CD4-positive, alpha-beta memory T cell (primary cell): ENCODE data around the gene SLC35B2. TPM values are rescaled to one million over a fixed set of nuclear protein-coding genes. Genes with fewer than 3 reads are reported as not detected.
A peak's percentile ranks its signal among the peaks of the same experiment; 100 is the strongest.

Experiments used
- CTCF ChIA-PET: fragments of 350-600 bp; sonication (Branson Sonifier 250); formaldehyde crosslinking; loops from one replicate; lab custom pipeline; 2021; ENCODE audit warnings: inconsistent platforms; ENCODE audit not compliant: partially characterized antibody; lab: Charles Lee
- POLR2A ChIA-PET: fragments of 350-600 bp; sonication (Branson Sonifier 250); formaldehyde crosslinking; loops from one replicate; lab custom pipeline; 2021; ENCODE audit not compliant: partially characterized antibody; lab: Charles Lee
- DNase-seq, 5 donors: peaks; one replicate each; pipeline versions ENCODE4 v3.0.0 to v3.0.0-alpha.2; 2020 to 2022; ENCODE audit warnings: mixed read lengths in 1 of 5
- H3K27ac ChIP-seq: one replicate; pipeline ENCODE4 v1.7.0; 2013; ENCODE audit warnings: low read depth, low read length
- H3K27me3 ChIP-seq: 2 replicates; pipeline ENCODE4 v1.7.0; 2013; ENCODE audit warnings: mild to moderate bottlenecking, low read length, moderate library complexity; ENCODE audit not compliant: insufficient read depth
- H3K36me3 ChIP-seq: 2 replicates; pipeline ENCODE4 v1.7.0; 2013; ENCODE audit warnings: mild to moderate bottlenecking, low read length, moderate library complexity; ENCODE audit not compliant: insufficient read depth
- H3K4me1 ChIP-seq: 2 replicates; pipeline ENCODE4 v1.7.0; 2013; ENCODE audit warnings: mild to moderate bottlenecking, low read length, moderate library complexity; ENCODE audit not compliant: insufficient read depth
- H3K4me3 ChIP-seq, 2 donors: one replicate each; pipeline ENCODE4 v1.7.0; 2013; ENCODE audit warnings: low read length in 2 of 2, mild to moderate bottlenecking in 1 of 2
- H3K9me3 ChIP-seq, 2 donors: one replicate each; pipeline ENCODE4 v1.7.0; 2013; ENCODE audit warnings: low read length in 2 of 2, control low read depth in 1 of 2; ENCODE audit not compliant: control insufficient read depth in 1 of 2
- H3K27ac Mint-ChIP-seq, 7 donors: one replicate each; pipeline ENCODE4 v1.8.0; 2020 to 2021; ENCODE audit warnings: mixed read lengths in 7 of 7, mild to moderate bottlenecking in 6 of 7, inconsistent platforms in 3 of 7, moderate library complexity in 3 of 7
- H3K27me3 Mint-ChIP-seq, 2 donors: one replicate each; pipeline ENCODE4 v1.8.0; 2020 to 2021; ENCODE audit warnings: mixed read lengths in 2 of 2
- H3K36me3 Mint-ChIP-seq, 2 donors: one replicate each; pipeline ENCODE4 v1.8.0; 2020 to 2021; ENCODE audit warnings: mixed read lengths in 2 of 2, inconsistent platforms in 1 of 2, mild to moderate bottlenecking in 1 of 2
- H3K4me1 Mint-ChIP-seq, 4 donors: one replicate each; pipeline ENCODE4 v1.8.0; 2020 to 2021; ENCODE audit warnings: mixed read lengths in 4 of 4, mild to moderate bottlenecking in 1 of 4
- H3K4me3 Mint-ChIP-seq, 8 donors: one replicate each; pipeline ENCODE4 v1.8.0; 2020 to 2021; ENCODE audit warnings: mixed read lengths in 8 of 8, mild to moderate bottlenecking in 7 of 8, moderate library complexity in 6 of 8, inconsistent platforms in 3 of 8
- H3K9me3 Mint-ChIP-seq, 8 donors: one replicate each; pipeline ENCODE4 v1.8.0; 2020 to 2021; ENCODE audit warnings: mixed read lengths in 8 of 8, mild to moderate bottlenecking in 5 of 8, inconsistent platforms in 3 of 8, moderate library complexity in 1 of 8
- intact Hi-C: fragments of 100-400 bp; cut with micrococcal nuclease; formaldehyde crosslinking; loops from one replicate; pipeline ENCODE4 v1.15.1; 2023
- polyA plus RNA-seq, 2 donors: library from polyadenylated mRNA; unstranded; fragments of 300-500 nt; fragmentation: Illumina TruSeq; gene quantifications; one replicate each; pipeline ENCODE4 v1.2.3, GENCODE V29; 2021
- total RNA-seq, 2 experiments: library from RNA; stranded (reverse); gene quantifications; one replicate each; pipeline ENCODE4 v1.2.3, GENCODE V29; 2021

SLC35B2 gene
- total RNA-seq = 10 to 100 TPM; 20.7 to 20.9 TPM
- polyA plus RNA-seq = 10 to 100 TPM; 41.6 to 65.3 TPM

- Histone ChIP-seq H3K27ac (peak within 1 kb of the TSS; percentile 82), H3K4me1 (peaks cover 40% of the 10 kb centered on the region), H3K9me3 (no peaks in the 10 kb centered on the region), H3K4me3 (peak within 1 kb of the TSS; percentile 63 to 73), H3K36me3 (peaks cover 55% of the 10 kb centered on the region), H3K27me3 (no peaks in the 10 kb centered on the region)
- Mint-ChIP-seq H3K36me3 (peaks cover 22 to 59% of the 10 kb centered on the region in 2 donors), H3K4me1 (peaks cover 33 to 62% (median 49%) of the 10 kb centered on the region in 4 donors), H3K4me3 (peak within 1 kb of the TSS; percentile 86 to 94 (median 89)), H3K27ac (peak within 1 kb of the TSS; percentile 80 to 97 (median 96)), H3K9me3 (peaks cover 0 to 5% (median 0%) of the 10 kb centered on the region in 8 donors), H3K27me3 (no peaks in the 10 kb centered on the region)
- ChIA-PET CTCF (interaction anchor here (0.6 to 8.8 kb wide), 14 partner anchors 10 to 168 kb away, joined by 3 to 82 read pairs (median 8); partner anchors contain the start of genes HSP90AB1, NFKBIE and TMEM151B), POLR2A (interaction anchor here (0.9 to 5.9 kb wide), 12 partner anchors 9 to 1330 kb away, joined by 3 to 217 read pairs (median 6); partner anchors contain the start of genes AARS2, CDC5L, HSP90AB1 and NFKBIE)
- peak; percentile 57 to 81 (median 70) for DNase-seq
- intact Hi-C loops = loop anchor here (1.0 to 2.0 kb wide), 4 partner anchors 8 to 85 kb away; partner anchors contain the start of genes HSP90AB1, NFKBIE and SLC29A1
Measured at GRCh38 chr6:44257025-44257752, at the start of gene SLC35B2. TSS of gene SLC35B2 (minus strand) at chr6:44257528. CDS start at chr6:44257410, 118 bp downstream.

DNA sequence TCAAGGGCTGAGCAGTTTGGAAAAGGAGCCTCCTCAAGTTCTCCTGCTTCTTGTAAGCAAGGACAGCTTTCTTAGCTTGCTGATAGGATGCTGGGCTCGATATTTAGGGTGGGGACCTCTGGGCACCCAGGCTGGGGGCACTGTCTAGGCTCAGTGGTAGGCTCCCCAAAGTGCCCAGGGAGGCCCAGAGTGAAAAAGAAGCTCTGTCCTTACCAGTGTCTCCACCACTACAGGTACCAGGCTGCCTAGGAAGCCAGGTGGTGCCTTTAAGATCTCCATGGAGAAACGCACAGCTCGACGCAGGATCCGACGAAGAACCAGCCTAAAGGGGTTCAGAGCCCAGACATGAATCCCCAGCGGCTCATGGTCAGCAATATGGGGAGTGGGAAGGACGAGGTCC, 49.4 kb upstream of the SLC35B2 start:
- Mint-ChIP-seq H3K9me3 (no peaks in the 10 kb centered on the region), H3K27me3 (no peaks in the 10 kb centered on the region), H3K4me3 (no peak overlapping the region), H3K36me3 (peaks cover 50 to 77% of the 10 kb centered on the region in 2 donors), H3K4me1 (peaks cover 0 to 10% (median 5%) of the 10 kb centered on the region in 4 donors), H3K27ac (peak overlapping the region in 1 of 7 donors; percentile 41)
- Histone ChIP-seq H3K36me3 (peaks cover 56% of the 10 kb centered on the region), H3K9me3 (no peaks in the 10 kb centered on the region), H3K27me3 (no peaks in the 10 kb centered on the region), H3K27ac (no peak overlapping the region), H3K4me3 (no peak overlapping the region), H3K4me1 (peaks cover under 1% of the 10 kb centered on the region)
- CTCF ChIA-PET = interaction anchor here (1.4 to 6.1 kb wide), 3 partner anchors 8 to 39 kb away, joined by 4 to 63 read pairs (median 12); partner anchors contain the start of gene TMEM151B
- intact Hi-C loops = no loop called here
- POLR2A ChIA-PET = no interaction called here
- no peak for DNase-seq

GRCh38 chr6:44305200-44305725, 47.9 kb upstream of the SLC35B2 start:
- no peak overlapping the region for H3K27ac ChIP-seq
- intact Hi-C loops = loop anchor here (2.0 kb wide), 1 partner anchor 132 kb away; no protein-coding TSS in a partner anchor

GRCh38 chr6:44304282-44305199, 47.2 kb upstream of the SLC35B2 start:
- H3K36me3 Mint-ChIP-seq = peaks cover 47 to 73% of the 10 kb centered on the region in 2 donors
- H3K4me3 Mint-ChIP-seq = no peak overlapping the region
- H3K4me1 ChIP-seq = no peaks in the 10 kb centered on the region
- H3K4me1 Mint-ChIP-seq = peaks cover 0 to under 1% (median 0%) of the 10 kb centered on the region in 4 donors
- H3K9me3 Mint-ChIP-seq = no peaks in the 10 kb centered on the region
- H3K27ac ChIP-seq = no peak overlapping the region
- H3K27me3 ChIP-seq = no peaks in the 10 kb centered on the region
- no peaks in the 10 kb centered on the region for H3K27me3 Mint-ChIP-seq
- H3K9me3 ChIP-seq = no peaks in the 10 kb centered on the region
- peak in 4 of 5 donors; percentile 30 to 37 (median 36) for DNase-seq
- peak overlapping the region in 2 of 7 donors; percentile 40 to 43 for H3K27ac Mint-ChIP-seq
- ChIA-PET POLR2A (interaction anchor here (0.9 to 2.2 kb wide), 4 partner anchors 8 to 58 kb away, joined by 3 to 8 read pairs (median 5); partner anchors contain the start of gene HSP90AB1), CTCF (interaction anchor here (1.1 to 6.1 kb wide), 9 partner anchors 9 to 73 kb away, joined by 3 to 63 read pairs (median 5); partner anchors contain the start of genes SLC35B2 and TMEM151B)
- intact Hi-C loops = loop anchor here (1.0 to 2.0 kb wide), 3 partner anchors 36 to 208 kb away; no protein-coding TSS in a partner anchor
- H3K4me3 ChIP-seq = no peak overlapping the region
- H3K36me3 ChIP-seq = peaks cover 36% of the 10 kb centered on the region

More at GRCh38 chr6:44305200-44305725, 47.9 kb upstream of the SLC35B2 start:
- no peaks in the 10 kb centered on the region for H3K27me3 Mint-ChIP-seq
- H3K4me3 ChIP-seq = no peak overlapping the region
- peak overlapping the region in 1 of 7 donors; percentile 40 for H3K27ac Mint-ChIP-seq
- H3K27me3 ChIP-seq = no peaks in the 10 kb centered on the region
- H3K36me3 ChIP-seq = peaks cover 43% of the 10 kb centered on the region
- no peaks in the 10 kb centered on the region for H3K9me3 Mint-ChIP-seq
- POLR2A ChIA-PET = interaction anchor here (0.9 to 1.2 kb wide), 3 partner anchors 9 to 37 kb away, joined by 3 to 5 read pairs (median 5); no protein-coding TSS in a partner anchor
- no peak for DNase-seq
- peaks cover 0 to 8% (median 3%) of the 10 kb centered on the region in 4 donors for H3K4me1 Mint-ChIP-seq
- H3K9me3 ChIP-seq = no peaks in the 10 kb centered on the region
- no peaks in the 10 kb centered on the region for H3K4me1 ChIP-seq
- H3K4me3 Mint-ChIP-seq = no peak overlapping the region
- CTCF ChIA-PET = interaction anchor here (1.1 to 6.1 kb wide), 9 partner anchors 9 to 73 kb away, joined by 3 to 63 read pairs (median 5); partner anchors contain the start of genes SLC35B2 and TMEM151B
- peaks cover 51 to 76% of the 10 kb centered on the region in 2 donors for H3K36me3 Mint-ChIP-seq

DNA sequence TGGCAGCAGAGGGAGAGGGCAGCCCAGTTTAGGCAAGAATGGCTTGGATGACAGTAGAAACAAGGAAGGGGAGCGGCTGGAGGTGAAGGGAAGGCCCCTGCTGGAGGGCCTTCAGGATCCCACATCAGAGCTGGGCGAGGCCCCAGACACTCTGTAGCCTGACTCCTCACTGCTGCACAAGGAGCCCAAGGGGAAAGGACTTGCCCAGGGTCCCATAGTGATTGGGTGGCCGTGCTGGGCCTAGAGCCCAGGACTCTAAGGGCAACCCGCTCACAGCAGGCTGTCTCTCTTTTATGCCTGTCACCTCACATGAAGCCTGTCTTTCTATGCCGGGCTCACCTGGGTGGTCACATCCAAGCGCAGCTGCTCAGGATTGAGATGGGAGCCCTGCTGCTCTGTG, 46.5 kb upstream of the SLC35B2 start:
- intact Hi-C loops = loop anchor here (1.0 to 2.0 kb wide), 3 partner anchors 36 to 208 kb away; no protein-coding TSS in a partner anchor
- no peak overlapping the region for H3K27ac ChIP-seq
- peaks cover 0 to 5% (median 0%) of the 10 kb centered on the region in 4 donors for H3K4me1 Mint-ChIP-seq
- H3K36me3 ChIP-seq = peaks cover 29% of the 10 kb centered on the region
- H3K4me3 ChIP-seq = no peak overlapping the region
- H3K4me1 ChIP-seq = no peaks in the 10 kb centered on the region
- no peak overlapping the region for H3K4me3 Mint-ChIP-seq
- H3K9me3 Mint-ChIP-seq = no peaks in the 10 kb centered on the region
- CTCF ChIA-PET = interaction anchor here (1.2 to 6.1 kb wide), 2 partner anchors 10 to 36 kb away, joined by 9 to 63 read pairs; partner anchors contain the start of genes AARS2 and TMEM151B
- no peaks in the 10 kb centered on the region for H3K27me3 ChIP-seq
- POLR2A ChIA-PET = interaction anchor here (2.2 kb wide), 1 partner anchor 57 kb away, joined by 8 read pairs; the partner anchor contains the start of gene HSP90AB1
- DNase-seq = no peak
- peaks cover 43 to 67% of the 10 kb centered on the region in 2 donors for H3K36me3 Mint-ChIP-seq
- H3K27me3 Mint-ChIP-seq = peaks cover 2 to 3% of the 10 kb centered on the region in 2 donors
- no peak overlapping the region for H3K27ac Mint-ChIP-seq
- no peaks in the 10 kb centered on the region for H3K9me3 ChIP-seq

DNA sequence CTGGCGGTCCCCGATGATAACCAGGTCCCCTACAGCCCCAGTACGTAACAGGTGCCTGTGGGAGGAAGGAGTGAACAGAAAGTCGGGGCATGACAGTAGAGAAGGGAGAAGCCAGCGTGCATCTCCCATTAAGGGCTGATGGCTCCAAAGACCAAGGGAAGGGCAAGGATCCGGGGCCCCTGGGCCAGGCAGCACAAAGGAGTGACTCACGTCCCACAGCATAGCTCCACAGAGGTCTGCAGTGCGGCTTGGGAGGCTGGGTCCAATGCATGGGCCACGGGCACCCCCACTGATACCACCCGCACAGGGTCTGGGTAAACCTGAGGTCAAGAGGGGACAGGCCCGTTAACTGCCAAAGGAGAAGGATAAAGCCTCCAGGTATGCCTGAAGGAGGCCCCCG, 45.5 kb upstream of the SLC35B2 start:
- Mint-ChIP-seq H3K4me1 (peaks cover 0 to 13% (median 2%) of the 10 kb centered on the region in 4 donors), H3K36me3 (peaks cover 37 to 60% of the 10 kb centered on the region in 2 donors), H3K9me3 (no peaks in the 10 kb centered on the region), H3K27me3 (peaks cover 2 to 4% of the 10 kb centered on the region in 2 donors), H3K4me3 (no peak overlapping the region), H3K27ac (no peak overlapping the region)
- POLR2A ChIA-PET = interaction anchor here (2.2 kb wide), 1 partner anchor 56 kb away, joined by 8 read pairs; the partner anchor contains the start of gene HSP90AB1
- Histone ChIP-seq H3K27ac (no peak overlapping the region), H3K4me1 (peaks cover 3% of the 10 kb centered on the region), H3K4me3 (no peak overlapping the region), H3K9me3 (no peaks in the 10 kb centered on the region), H3K27me3 (peaks cover 4% of the 10 kb centered on the region), H3K36me3 (peaks cover 28% of the 10 kb centered on the region)
- DNase-seq = no peak
- intact Hi-C loops = no loop called here
- CTCF ChIA-PET = interaction anchor here (1.2 to 6.1 kb wide), 2 partner anchors 11 to 35 kb away, joined by 9 to 63 read pairs; partner anchors contain the start of genes AARS2 and TMEM151B
